Measurements from ENCODE around the gene MYO16.
"Not testable (repeated sequence)": the region's sequence is repeated elsewhere in the genome, so short reads cannot be mapped to it uniquely, and the experiment has no call there.

MYO16 gene

GRCh38 chr13:108987517-108987916, 358.1 kb downstream of the MYO16 start:
- no peak overlapping the region for H3K4ac ChIP-seq (ENCODE audit: low read depth in 1 of 2, low read length in 2 of 2)
- no peak overlapping the region for H3K23ac ChIP-seq (ENCODE audit: low read length in 2 of 2)
- no peak overlapping the region for H2AK5ac ChIP-seq (ENCODE audit: low read length, severe bottlenecking)
- no peak overlapping the region for H3K9ac ChIP-seq (ENCODE audit: low read length)
- no peaks in the 10 kb centered on the region for H3K9me3 ChIP-seq (ENCODE audit: control insufficient read depth, low read length)
- no peak overlapping the region for H3K18ac ChIP-seq (ENCODE audit: low read depth in 1 of 2, low read length in 2 of 2)
- H3K36me3 ChIP-seq (ENCODE audit: control insufficient read depth in 1 of 2, insufficient read depth in 2 of 2, low read depth in 1 of 2, low read length in 2 of 2) = no peaks in the 10 kb centered on the region
- H2BK5ac ChIP-seq (ENCODE audit: low read depth, low read length, poor library complexity, severe bottlenecking) = no peak overlapping the region
- H3K79me1 ChIP-seq (replicated peaks; ENCODE audit: low read length, poor library complexity, severe bottlenecking) = no peaks in the 10 kb centered on the region
- no peaks in the 10 kb centered on the region for H3K27me3 ChIP-seq (ENCODE audit: control insufficient read depth in 1 of 2, insufficient read depth in 1 of 2, low read length in 2 of 2)
- no peak overlapping the region for H4K8ac ChIP-seq (ENCODE audit: low read length)
- H3K4me1 ChIP-seq (ENCODE audit: control insufficient read depth, insufficient read depth, low read depth, low read length) = no peaks in the 10 kb centered on the region
- H3K4me3 ChIP-seq (ENCODE audit: insufficient read depth in 1 of 2, low read depth in 1 of 2, low read length in 2 of 2) = no peak overlapping the region
- H2AFZ ChIP-seq (ENCODE audit: low read depth, low read length) = no peak overlapping the region
- no peak overlapping the region for H3K4me2 ChIP-seq (ENCODE audit: low read length, poor library complexity, severe bottlenecking)
- H2BK12ac ChIP-seq (ENCODE audit: low read length in 2 of 2) = no peak overlapping the region
- no peak overlapping the region for H2BK15ac ChIP-seq (ENCODE audit: low read depth, poor library complexity, severe bottlenecking)
- H2BK120ac ChIP-seq (ENCODE audit: low read depth, low read length) = no peak overlapping the region
- H3K27ac ChIP-seq (ENCODE audit: low read length, poor library complexity, severe bottlenecking) = no peak overlapping the region
- WGBS = 29% methylated on average over 3 of the region's 4 CpGs
- H4K91ac ChIP-seq (ENCODE audit: low read length) = no peak overlapping the region
- no peak overlapping the region for H3K14ac ChIP-seq (ENCODE audit: low read length in 2 of 2)
- DNase-seq = peak; percentile 73

- H2BK15ac ChIP-seq (ENCODE audit: low read depth, poor library complexity, severe bottlenecking) = no peak overlapping the region
- no peaks in the 10 kb centered on the region for H3K36me3 ChIP-seq (ENCODE audit: control insufficient read depth in 1 of 2, insufficient read depth in 2 of 2, low read depth in 1 of 2, low read length in 2 of 2)
- H4K8ac ChIP-seq (ENCODE audit: low read length) = no peak overlapping the region
- H2AFZ ChIP-seq (ENCODE audit: low read depth, low read length) = no peak overlapping the region
- DNase-seq = no peak
- no peak overlapping the region for H2BK120ac ChIP-seq (ENCODE audit: low read depth, low read length)
- no peak overlapping the region for H3K27ac ChIP-seq (ENCODE audit: low read length, poor library complexity, severe bottlenecking)
- no peak overlapping the region for H4K91ac ChIP-seq (ENCODE audit: low read length)
- no peak overlapping the region for H3K9ac ChIP-seq (ENCODE audit: low read length)
- H2AK5ac ChIP-seq (ENCODE audit: low read length, severe bottlenecking) = no peak overlapping the region
- H3K79me1 ChIP-seq (replicated peaks; ENCODE audit: low read length, poor library complexity, severe bottlenecking) = no peaks in the 10 kb centered on the region
- no peak overlapping the region for H3K4me3 ChIP-seq (ENCODE audit: insufficient read depth in 1 of 2, low read depth in 1 of 2, low read length in 2 of 2)
- H3K14ac ChIP-seq (ENCODE audit: low read length in 2 of 2) = no peak overlapping the region
- no peak overlapping the region for H3K23ac ChIP-seq (ENCODE audit: low read length in 2 of 2)
- no peak overlapping the region for H3K4ac ChIP-seq (ENCODE audit: low read depth in 1 of 2, low read length in 2 of 2)
- WGBS = 75% methylated on average over 2 of the region's 5 CpGs
- no peak overlapping the region for H2BK12ac ChIP-seq (ENCODE audit: low read length in 2 of 2)
- no peaks in the 10 kb centered on the region for H3K27me3 ChIP-seq (ENCODE audit: control insufficient read depth in 1 of 2, insufficient read depth in 1 of 2, low read length in 2 of 2)
- H3K4me1 ChIP-seq (ENCODE audit: control insufficient read depth, insufficient read depth, low read depth, low read length) = no peaks in the 10 kb centered on the region
- no peaks in the 10 kb centered on the region for H3K9me3 ChIP-seq (ENCODE audit: control insufficient read depth, low read length)
- no peak overlapping the region for H2BK5ac ChIP-seq (ENCODE audit: low read depth, low read length, poor library complexity, severe bottlenecking)
- H3K4me2 ChIP-seq (ENCODE audit: low read length, poor library complexity, severe bottlenecking) = no peak overlapping the region
- H3K18ac ChIP-seq (ENCODE audit: low read depth in 1 of 2, low read length in 2 of 2) = no peak overlapping the region
These were observed 358.5 kb downstream of the MYO16 start for GRCh38 chr13:108987944-108988343.

- H3K27ac ChIP-seq (ENCODE audit: low read length, poor library complexity, severe bottlenecking); H3K9me3 ChIP-seq (ENCODE audit: control insufficient read depth, low read length); H4K91ac ChIP-seq (ENCODE audit: low read length); H3K9ac ChIP-seq (ENCODE audit: low read length); H3K27me3 ChIP-seq (ENCODE audit: control insufficient read depth in 1 of 2, insufficient read depth in 1 of 2, low read length in 2 of 2); H3K4me3 ChIP-seq (ENCODE audit: insufficient read depth in 1 of 2, low read depth in 1 of 2, low read length in 2 of 2); H3K79me1 ChIP-seq (replicated peaks; ENCODE audit: low read length, poor library complexity, severe bottlenecking); H2AFZ ChIP-seq (ENCODE audit: low read depth, low read length); H2BK120ac ChIP-seq (ENCODE audit: low read depth, low read length); H2AK5ac ChIP-seq (ENCODE audit: low read length, severe bottlenecking); H3K4me1 ChIP-seq (ENCODE audit: control insufficient read depth, insufficient read depth, low read depth, low read length); H3K4ac ChIP-seq (ENCODE audit: low read depth in 1 of 2, low read length in 2 of 2); H3K14ac ChIP-seq (ENCODE audit: low read length in 2 of 2); H3K36me3 ChIP-seq (ENCODE audit: control insufficient read depth in 1 of 2, insufficient read depth in 2 of 2, low read depth in 1 of 2, low read length in 2 of 2); H3K23ac ChIP-seq (ENCODE audit: low read length in 2 of 2); H4K8ac ChIP-seq (ENCODE audit: low read length); H3K4me2 ChIP-seq (ENCODE audit: low read length, poor library complexity, severe bottlenecking); H2BK5ac ChIP-seq (ENCODE audit: low read depth, low read length, poor library complexity, severe bottlenecking); H2BK12ac ChIP-seq (ENCODE audit: low read length in 2 of 2); H3K18ac ChIP-seq (ENCODE audit: low read depth in 1 of 2, low read length in 2 of 2); H2BK15ac ChIP-seq (ENCODE audit: low read depth, poor library complexity, severe bottlenecking): not testable (repeated sequence)
- peak; percentile 30 for DNase-seq
- 63% methylated on average over 3 of the region's 3 CpGs for WGBS
These were observed 362.0 kb downstream of the MYO16 start for GRCh38 chr13:108991416-108991815.

- 40% methylated on average over 2 of the region's 5 CpGs for WGBS
- DNase-seq = peak; percentile 47
- H3K9ac ChIP-seq (ENCODE audit: low read length) = no peak overlapping the region
- H3K27ac ChIP-seq (ENCODE audit: low read length, poor library complexity, severe bottlenecking) = no peak overlapping the region
- no peaks in the 10 kb centered on the region for H3K9me3 ChIP-seq (ENCODE audit: control insufficient read depth, low read length)
- no peak overlapping the region for H2BK15ac ChIP-seq (ENCODE audit: low read depth, poor library complexity, severe bottlenecking)
- no peak overlapping the region for H3K4ac ChIP-seq (ENCODE audit: low read depth in 1 of 2, low read length in 2 of 2)
- H3K14ac ChIP-seq (ENCODE audit: low read length in 2 of 2) = no peak overlapping the region
- H2AK5ac ChIP-seq (ENCODE audit: low read length, severe bottlenecking) = no peak overlapping the region
- no peaks in the 10 kb centered on the region for H3K79me1 ChIP-seq (replicated peaks; ENCODE audit: low read length, poor library complexity, severe bottlenecking)
- no peak overlapping the region for H2BK5ac ChIP-seq (ENCODE audit: low read depth, low read length, poor library complexity, severe bottlenecking)
- H2BK120ac ChIP-seq (ENCODE audit: low read depth, low read length) = no peak overlapping the region
- no peak overlapping the region for H2BK12ac ChIP-seq (ENCODE audit: low read length in 2 of 2)
- no peaks in the 10 kb centered on the region for H3K4me1 ChIP-seq (ENCODE audit: control insufficient read depth, insufficient read depth, low read depth, low read length)
- H4K8ac ChIP-seq (ENCODE audit: low read length) = no peak overlapping the region
- no peak overlapping the region for H4K91ac ChIP-seq (ENCODE audit: low read length)
- no peak overlapping the region for H3K23ac ChIP-seq (ENCODE audit: low read length in 2 of 2)
- H3K18ac ChIP-seq (ENCODE audit: low read depth in 1 of 2, low read length in 2 of 2) = no peak overlapping the region
- no peaks in the 10 kb centered on the region for H3K27me3 ChIP-seq (ENCODE audit: control insufficient read depth in 1 of 2, insufficient read depth in 1 of 2, low read length in 2 of 2)
- H3K36me3 ChIP-seq (ENCODE audit: control insufficient read depth in 1 of 2, insufficient read depth in 2 of 2, low read depth in 1 of 2, low read length in 2 of 2) = no peaks in the 10 kb centered on the region
- H3K4me3 ChIP-seq (ENCODE audit: insufficient read depth in 1 of 2, low read depth in 1 of 2, low read length in 2 of 2) = no peak overlapping the region
- H2AFZ ChIP-seq (ENCODE audit: low read depth, low read length) = no peak overlapping the region
- H3K4me2 ChIP-seq (ENCODE audit: low read length, poor library complexity, severe bottlenecking) = no peak overlapping the region
These were observed 363.9 kb downstream of the MYO16 start for GRCh38 chr13:108993346-108993745.
